ENCODE results near the gene TATDN2. TPM values are rescaled to one million over a fixed set of nuclear protein-coding genes. Genes with fewer than 3 reads are reported as not detected.

Gene TATDN2
- total RNA-seq, 2 donors from 2014 or later = 56.8 to 63.7 TPM

DNA sequence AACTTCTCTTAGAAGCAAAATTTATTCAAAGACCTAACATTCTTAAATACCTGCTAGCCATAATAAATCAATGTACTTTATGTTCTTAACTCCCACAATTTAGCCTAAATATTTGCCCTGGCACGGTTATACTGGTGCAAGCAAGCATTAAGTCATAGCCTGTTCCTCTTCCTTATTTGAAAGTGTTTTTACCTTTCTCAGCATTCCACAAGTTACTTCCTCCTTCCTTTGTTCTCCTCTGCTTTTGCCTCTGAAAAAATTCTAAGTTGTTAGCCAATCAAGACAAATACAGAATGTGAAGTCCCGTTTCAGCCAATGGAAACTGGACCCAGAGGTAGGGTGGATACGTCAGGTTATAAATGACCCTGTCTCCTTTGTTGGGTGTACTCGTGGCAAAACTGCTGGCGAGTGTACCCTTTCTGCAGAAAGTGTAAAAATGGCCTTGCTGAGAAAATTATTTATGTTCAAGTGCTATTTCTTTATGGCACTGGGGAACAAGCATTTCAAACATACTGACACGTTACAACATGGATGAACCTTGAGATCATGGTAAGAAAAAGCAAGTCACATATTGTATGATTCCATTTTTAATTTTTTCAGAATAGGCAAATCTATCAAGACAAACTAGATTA lies 3.1 kb upstream of the TATDN2 start:
- no peaks in the 10 kb centered on the region for H3K9me3 ChIP-seq (ENCODE audit: control insufficient read depth, low read length, poor library complexity, severe bottlenecking)
- no peak overlapping the region for H3K4me3 Mint-ChIP-seq
- H3K27me3 Mint-ChIP-seq = no peaks in the 10 kb centered on the region
- ATAC-seq (no peak), DNase-seq (no peak)
- no peak overlapping the region for H3K27ac Mint-ChIP-seq
- peaks cover 33% of the 10 kb centered on the region for H3K4me1 Mint-ChIP-seq
- H3K36me3 Mint-ChIP-seq (ENCODE audit: low read depth) = peaks cover 3% of the 10 kb centered on the region

DNA sequence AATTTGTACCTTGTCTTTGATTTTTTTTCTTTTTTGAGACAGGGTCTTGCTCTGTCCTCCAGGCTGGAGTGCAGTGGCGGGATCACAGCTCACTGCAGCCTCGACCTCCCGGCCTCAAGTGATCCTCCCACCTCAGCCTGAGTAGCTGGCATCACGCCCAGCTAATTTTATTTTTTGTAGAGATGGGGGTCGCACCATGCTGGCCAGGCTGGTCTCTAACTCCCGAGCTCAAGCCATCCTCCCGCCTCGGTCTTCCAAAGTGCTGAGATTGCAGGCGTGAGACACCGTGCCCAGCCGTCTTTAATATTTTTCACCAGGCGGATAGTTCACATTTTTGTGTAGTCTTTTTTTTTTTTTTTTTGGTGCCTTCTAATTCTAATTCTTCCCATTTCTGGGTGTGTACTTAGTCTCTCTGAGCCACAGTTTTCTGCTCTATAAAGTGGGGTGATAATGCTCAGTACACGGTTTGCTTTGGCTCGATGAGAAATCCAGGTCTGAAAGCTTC lies 528 bp upstream of the TATDN2 start:
- Mint-ChIP-seq H3K27ac (peak overlapping the region; percentile 96), H3K4me1 (peaks cover 38% of the 10 kb centered on the region), H3K27me3 (no peaks in the 10 kb centered on the region), H3K4me3 (peak overlapping the region; percentile 98), H3K36me3 (ENCODE audit: low read depth) (peaks cover 5% of the 10 kb centered on the region)
- DNase-seq (no peak), ATAC-seq (no peak)
- no peaks in the 10 kb centered on the region for H3K9me3 ChIP-seq (ENCODE audit: control insufficient read depth, low read length, poor library complexity, severe bottlenecking)

GRCh38 chr3:10248984-10249748 lies 907 bp downstream of the TATDN2 start:
- peaks cover 7% of the 10 kb centered on the region for H3K36me3 Mint-ChIP-seq (ENCODE audit: low read depth)
- peak overlapping the region; percentile 96 for H3K27ac Mint-ChIP-seq
- ATAC-seq (peak; percentile 24), DNase-seq (peak; percentile 24 to 61 (median 53))
- H3K4me3 Mint-ChIP-seq = peak overlapping the region; percentile 98
- H3K27me3 Mint-ChIP-seq = no peaks in the 10 kb centered on the region
- H3K4me1 Mint-ChIP-seq = peaks cover 39% of the 10 kb centered on the region
- H3K9me3 ChIP-seq (ENCODE audit: control insufficient read depth, low read length, poor library complexity, severe bottlenecking) = no peaks in the 10 kb centered on the region

DNA sequence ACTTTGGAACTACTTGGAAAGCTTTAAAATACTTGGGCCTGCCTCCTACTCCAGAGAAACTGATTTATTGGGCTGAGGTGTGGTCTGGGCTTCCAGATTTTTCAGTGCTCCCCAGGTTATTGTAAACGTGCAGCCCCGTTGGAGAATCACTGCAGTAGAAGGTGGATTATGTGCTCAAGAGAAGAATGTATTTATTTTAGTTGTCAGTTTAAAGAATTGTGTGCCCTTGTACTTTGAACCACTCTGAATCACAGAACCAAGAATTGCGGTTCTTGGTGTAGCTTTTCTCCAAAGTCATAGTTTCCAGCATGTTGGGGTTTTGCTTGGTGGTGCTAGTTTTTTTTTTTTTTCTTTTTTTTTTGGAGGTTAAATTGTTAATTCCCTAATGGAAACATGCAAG lies 1.6 kb downstream of the TATDN2 start:
- peak overlapping the region; percentile 96 for H3K27ac Mint-ChIP-seq
- H3K4me3 Mint-ChIP-seq = peak overlapping the region; percentile 98
- H3K4me1 Mint-ChIP-seq = peaks cover 45% of the 10 kb centered on the region
- no peaks in the 10 kb centered on the region for H3K27me3 Mint-ChIP-seq
- H3K9me3 ChIP-seq (ENCODE audit: control insufficient read depth, low read length, poor library complexity, severe bottlenecking) = no peaks in the 10 kb centered on the region
- DNase-seq (no peak), ATAC-seq (no peak)
- H3K36me3 Mint-ChIP-seq (ENCODE audit: low read depth) = peaks cover 7% of the 10 kb centered on the region

DNA sequence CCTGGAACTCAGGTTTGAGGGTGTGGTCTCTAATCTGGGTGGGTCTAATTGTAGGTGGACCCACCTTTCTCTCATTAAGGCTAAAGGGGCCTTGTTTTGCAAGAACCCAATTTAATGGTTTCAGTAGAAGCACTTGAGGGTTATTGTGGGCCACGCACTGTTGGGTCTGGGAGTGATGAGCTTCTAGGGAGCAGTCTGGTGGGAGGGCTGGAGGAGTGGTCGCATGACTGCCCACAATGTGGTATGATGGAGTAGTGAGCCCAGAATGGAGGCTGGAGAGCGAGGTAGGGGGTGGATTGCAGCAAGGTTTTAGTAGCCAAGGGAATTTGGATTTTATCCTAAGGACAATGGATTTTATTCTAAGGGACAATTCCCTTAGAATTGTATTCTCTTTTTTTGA lies 2.7 kb downstream of the TATDN2 start:
- Mint-ChIP-seq H3K4me1 (peaks cover 45% of the 10 kb centered on the region), H3K27me3 (no peaks in the 10 kb centered on the region), H3K27ac (peak overlapping the region; percentile 96), H3K36me3 (ENCODE audit: low read depth) (peaks cover 9% of the 10 kb centered on the region), H3K4me3 (peak overlapping the region; percentile 98)
- DNase-seq = no peak
- no peak for ATAC-seq
- H3K9me3 ChIP-seq (ENCODE audit: control insufficient read depth, low read length, poor library complexity, severe bottlenecking) = no peaks in the 10 kb centered on the region

DNA sequence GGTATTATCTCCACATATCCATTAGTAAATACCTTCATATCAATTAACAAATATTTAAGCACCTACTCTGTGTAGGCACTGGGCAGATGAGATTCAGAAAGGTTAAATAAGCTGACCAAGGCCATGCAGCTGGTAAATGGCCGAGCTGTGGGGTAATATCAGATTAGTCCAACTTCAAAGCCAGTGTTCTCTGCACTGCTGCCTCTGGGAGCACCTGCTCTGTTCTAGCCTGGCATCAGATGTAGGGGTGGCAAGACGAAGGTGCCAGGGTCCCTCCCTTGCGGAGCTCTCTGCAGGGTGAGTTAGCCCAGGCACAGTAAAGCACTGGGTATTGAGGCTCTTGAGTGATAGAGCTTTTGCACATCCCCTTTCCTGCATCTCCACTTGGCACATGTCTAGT lies 5.5 kb downstream of the TATDN2 start:
- no peak for DNase-seq
- H3K36me3 Mint-ChIP-seq (ENCODE audit: low read depth) = peaks cover 10% of the 10 kb centered on the region
- peaks cover 51% of the 10 kb centered on the region for H3K4me1 Mint-ChIP-seq
- no peaks in the 10 kb centered on the region for H3K9me3 ChIP-seq (ENCODE audit: control insufficient read depth, low read length, poor library complexity, severe bottlenecking)
- H3K27me3 Mint-ChIP-seq = no peaks in the 10 kb centered on the region
- H3K27ac Mint-ChIP-seq = peak overlapping the region; percentile 85
- peak overlapping the region; percentile 78 for H3K4me3 Mint-ChIP-seq
- ATAC-seq = no peak

GRCh38 chr3:10255835-10256234 lies 7.6 kb downstream of the TATDN2 start:
- Mint-ChIP-seq H3K36me3 (ENCODE audit: low read depth) (peaks cover 10% of the 10 kb centered on the region), H3K4me1 (peaks cover 50% of the 10 kb centered on the region), H3K4me3 (no peak overlapping the region), H3K27me3 (no peaks in the 10 kb centered on the region), H3K27ac (peak overlapping the region; percentile 89)
- no peak for ATAC-seq
- no peak for DNase-seq
- no peaks in the 10 kb centered on the region for H3K9me3 ChIP-seq (ENCODE audit: control insufficient read depth, low read length, poor library complexity, severe bottlenecking)

- H3K9me3 ChIP-seq (ENCODE audit: control insufficient read depth, low read length, poor library complexity, severe bottlenecking) = no peaks in the 10 kb centered on the region
- H3K36me3 Mint-ChIP-seq (ENCODE audit: low read depth) = peaks cover 16% of the 10 kb centered on the region
- ATAC-seq (no peak), DNase-seq (no peak)
- no peak overlapping the region for H3K4me3 Mint-ChIP-seq
- no peaks in the 10 kb centered on the region for H3K27me3 Mint-ChIP-seq
- H3K4me1 Mint-ChIP-seq = peaks cover 58% of the 10 kb centered on the region
- H3K27ac Mint-ChIP-seq = peak overlapping the region; percentile 99
These were observed 10.8 kb downstream of the TATDN2 start for GRCh38 chr3:10259036-10259435.

GRCh38 chr3:10259798-10260197 lies 11.5 kb downstream of the TATDN2 start:
- no peak for ATAC-seq
- Mint-ChIP-seq H3K27me3 (no peaks in the 10 kb centered on the region), H3K36me3 (ENCODE audit: low read depth) (peaks cover 16% of the 10 kb centered on the region), H3K4me1 (peaks cover 54% of the 10 kb centered on the region), H3K4me3 (peak overlapping the region; percentile 3), H3K27ac (peak overlapping the region; percentile 99)
- DNase-seq = no peak
- no peaks in the 10 kb centered on the region for H3K9me3 ChIP-seq (ENCODE audit: control insufficient read depth, low read length, poor library complexity, severe bottlenecking)

- peak overlapping the region; percentile 3 for H3K4me3 Mint-ChIP-seq
- DNase-seq (no peak), ATAC-seq (no peak)
- H3K9me3 ChIP-seq (ENCODE audit: control insufficient read depth, low read length, poor library complexity, severe bottlenecking) = no peaks in the 10 kb centered on the region
- H3K27me3 Mint-ChIP-seq = no peaks in the 10 kb centered on the region
- peaks cover 16% of the 10 kb centered on the region for H3K36me3 Mint-ChIP-seq (ENCODE audit: low read depth)
- H3K27ac Mint-ChIP-seq = peak overlapping the region; percentile 99
- peaks cover 54% of the 10 kb centered on the region for H3K4me1 Mint-ChIP-seq
These were observed 12.0 kb downstream of the TATDN2 start for GRCh38 chr3:10260211-10260701.

GRCh38 chr3:10262027-10262426 lies 13.8 kb downstream of the TATDN2 start:
- H3K27me3 Mint-ChIP-seq = no peaks in the 10 kb centered on the region
- peak overlapping the region; percentile 99 for H3K27ac Mint-ChIP-seq
- DNase-seq = no peak
- H3K36me3 Mint-ChIP-seq (ENCODE audit: low read depth) = peaks cover 10% of the 10 kb centered on the region
- H3K4me1 Mint-ChIP-seq = peaks cover 57% of the 10 kb centered on the region
- peak overlapping the region; percentile 47 for H3K4me3 Mint-ChIP-seq
- H3K9me3 ChIP-seq (ENCODE audit: control insufficient read depth, low read length, poor library complexity, severe bottlenecking) = no peaks in the 10 kb centered on the region
- no peak for ATAC-seq

GRCh38 chr3:10263646-10264363 lies 15.5 kb downstream of the TATDN2 start:
- no peaks in the 10 kb centered on the region for H3K27me3 Mint-ChIP-seq
- DNase-seq (peak; percentile 42 to 51 (median 42)), ATAC-seq (peak; percentile 96)
- peak overlapping the region; percentile 90 for H3K4me3 Mint-ChIP-seq
- H3K27ac Mint-ChIP-seq = peak overlapping the region; percentile 99
- peaks cover 12% of the 10 kb centered on the region for H3K36me3 Mint-ChIP-seq (ENCODE audit: low read depth)
- H3K9me3 ChIP-seq (ENCODE audit: control insufficient read depth, low read length, poor library complexity, severe bottlenecking) = no peaks in the 10 kb centered on the region
- peaks cover 57% of the 10 kb centered on the region for H3K4me1 Mint-ChIP-seq

GRCh38 chr3:10265833-10266232 lies 17.6 kb downstream of the TATDN2 start:
- DNase-seq = no peak
- H3K27me3 Mint-ChIP-seq = no peaks in the 10 kb centered on the region
- H3K4me1 Mint-ChIP-seq = peaks cover 45% of the 10 kb centered on the region
- H3K9me3 ChIP-seq (ENCODE audit: control insufficient read depth, low read length, poor library complexity, severe bottlenecking) = no peaks in the 10 kb centered on the region
- peaks cover 12% of the 10 kb centered on the region for H3K36me3 Mint-ChIP-seq (ENCODE audit: low read depth)
- no peak for ATAC-seq
- peak overlapping the region; percentile 32 for H3K27ac Mint-ChIP-seq
- no peak overlapping the region for H3K4me3 Mint-ChIP-seq
